GM12892 (cell line): ENCODE data around the gene POLA1.

Source experiments
- POLR2A ChIP-seq: IDR thresholded peaks from 2 replicates; pipeline ENCODE4 v1.6.1; 2011; ENCODE audit warnings: low read depth, low read length, control low read depth
- POLR2AphosphoS5 ChIP-seq: IDR thresholded peaks from 2 replicates; pipeline ENCODE4 v1.6.1; 2011; ENCODE audit warnings: low read depth, low read length, control low read depth
- TAF1 ChIP-seq: IDR thresholded peaks from 2 replicates; pipeline ENCODE4 v1.6.1; 2011; ENCODE audit warnings: low read depth, mild to moderate bottlenecking, control low read depth, low read length, borderline replicate concordance

DNA sequence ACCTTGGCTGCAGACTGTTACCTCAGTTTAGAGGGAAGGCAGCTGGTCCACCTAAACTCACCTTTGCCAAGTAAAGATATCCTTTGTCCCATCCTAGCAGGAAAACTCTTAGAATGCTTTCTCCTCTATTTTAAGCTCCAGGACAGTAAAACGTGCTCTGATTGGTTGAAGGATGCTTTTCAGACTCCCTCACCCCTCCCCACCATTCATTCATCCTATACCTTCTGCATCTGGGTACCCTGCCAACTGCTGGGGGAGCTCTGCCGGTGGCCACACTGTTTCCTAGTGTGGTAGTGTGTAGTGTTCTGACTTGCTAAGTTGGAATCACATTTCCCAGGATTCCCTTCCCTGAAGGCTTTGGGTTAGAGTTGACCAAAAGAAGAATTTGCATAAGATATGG, 20.3 kb upstream of the POLA1 start:
- no peak for TF ChIP-seq POLR2AphosphoS5
- TF ChIP-seq POLR2A: no peak
- no peak for TF ChIP-seq TAF1
